NT2/D1 (cell line): Measurements from ENCODE around the gene RBL1.
A peak's percentile ranks its signal among the peaks of the same experiment; 100 is the strongest.

Experiments
- DNase-seq: peaks from one replicate; pipeline ENCODE4 v3.0.0-alpha.2; 2011; ENCODE audit warnings: low read depth, low spot score
- H3K27me3 ChIP-seq: 2 replicates; pipeline ENCODE4 v1.6.0; 2011; ENCODE audit warnings: mild to moderate bottlenecking; ENCODE audit not compliant: insufficient read length, insufficient read depth
- H3K36me3 ChIP-seq: 2 replicates; pipeline ENCODE4 v1.6.1; 2011; ENCODE audit warnings: mild to moderate bottlenecking, low read length, mixed read lengths; ENCODE audit not compliant: insufficient read depth, insufficient read length
- H3K4me1 ChIP-seq: 2 replicates; pipeline ENCODE4 v1.5.1; 2011; ENCODE audit not compliant: insufficient read depth, insufficient read length
- H3K4me3 ChIP-seq: 2 replicates; pipeline ENCODE4 v1.5.1; 2011; ENCODE audit warnings: low read depth; ENCODE audit not compliant: insufficient read length
- H3K9ac ChIP-seq: 2 replicates; pipeline ENCODE4 v1.6.0; 2011; ENCODE audit warnings: low read depth; ENCODE audit not compliant: insufficient read length
- H3K9me3 ChIP-seq: 2 replicates; pipeline ENCODE4 v1.5.1; 2011; ENCODE audit warnings: mild to moderate bottlenecking, low read length; ENCODE audit not compliant: insufficient read depth
- SUZ12 ChIP-seq: IDR thresholded peaks from 2 replicates; pipeline ENCODE4 v1.6.1; 2011; ENCODE audit not compliant: insufficient read length, insufficient read depth; ENCODE audit errors: extremely low read depth
- YY1 ChIP-seq: IDR thresholded peaks from 2 replicates; pipeline ENCODE4 v1.6.1; 2011; ENCODE audit not compliant: insufficient read length, insufficient read depth
- ZNF274 ChIP-seq: IDR thresholded peaks from 2 replicates; pipeline ENCODE4 v1.6.1; 2011; ENCODE audit warnings: mild to moderate bottlenecking, low read depth, low read length

Gene RBL1

GRCh38 chr20:36956674-36957073 is 139.1 kb downstream of the RBL1 start:
- Histone ChIP-seq H3K9ac (no peak overlapping the region), H3K36me3 (no peaks in the 10 kb centered on the region), H3K4me3 (no peak overlapping the region), H3K4me1 (no peaks in the 10 kb centered on the region), H3K27me3 (no peaks in the 10 kb centered on the region), H3K9me3 (no peaks in the 10 kb centered on the region)
- TF ChIP-seq SUZ12 (no peak), ZNF274 (no peak), YY1 (no peak)
- no peak for DNase-seq

GRCh38 chr20:36956016-36956415 is 139.8 kb downstream of the RBL1 start:
- DNase-seq = no peak
- Histone ChIP-seq H3K27me3 (no peaks in the 10 kb centered on the region), H3K9ac (no peak overlapping the region), H3K9me3 (no peaks in the 10 kb centered on the region), H3K4me3 (no peak overlapping the region), H3K36me3 (no peaks in the 10 kb centered on the region), H3K4me1 (no peaks in the 10 kb centered on the region)
- TF ChIP-seq ZNF274 (no peak), YY1 (no peak), SUZ12 (no peak)

- no peaks in the 10 kb centered on the region for H3K27me3 ChIP-seq
- no peaks in the 10 kb centered on the region for H3K36me3 ChIP-seq
- DNase-seq = no peak
- no peaks in the 10 kb centered on the region for H3K9me3 ChIP-seq
- no peaks in the 10 kb centered on the region for H3K4me1 ChIP-seq
- no peak for TF ChIP-seq ZNF274
- no peak for TF ChIP-seq YY1
- TF ChIP-seq SUZ12 = no peak
- H3K9ac ChIP-seq = peak overlapping the region; percentile 73
- peak overlapping the region; percentile 58 for H3K4me3 ChIP-seq
These were observed 143.6 kb downstream of the RBL1 start for GRCh38 chr20:36951979-36952738.

- no peaks in the 10 kb centered on the region for H3K36me3 ChIP-seq
- H3K4me1 ChIP-seq = no peaks in the 10 kb centered on the region
- peak; percentile 96 for DNase-seq
- peak within 1 kb of the TSS; percentile 88 for H3K9ac ChIP-seq
- H3K9me3 ChIP-seq = no peaks in the 10 kb centered on the region
- H3K27me3 ChIP-seq = no peaks in the 10 kb centered on the region
- TF ChIP-seq SUZ12 (no peak), ZNF274 (no peak), YY1 (no peak)
- peak within 1 kb of the TSS; percentile 58 for H3K4me3 ChIP-seq
These were observed 144.4 kb downstream of the RBL1 start, which contains the start of gene SAMHD1 for GRCh38 chr20:36951198-36951978. Gene SAMHD1 (minus strand): TSS chr20:36951708. CDS start chr20:36951643, 65 bp downstream.

- no peaks in the 10 kb centered on the region for H3K4me1 ChIP-seq
- TF ChIP-seq ZNF274 (no peak), YY1 (no peak), SUZ12 (no peak)
- no peak for DNase-seq
- H3K4me3 ChIP-seq = peak overlapping the region; percentile 58
- H3K36me3 ChIP-seq = peaks cover under 1% of the 10 kb centered on the region
- peak overlapping the region; percentile 88 for H3K9ac ChIP-seq
- H3K9me3 ChIP-seq = no peaks in the 10 kb centered on the region
- H3K27me3 ChIP-seq = no peaks in the 10 kb centered on the region
These were observed 145.2 kb downstream of the RBL1 start for GRCh38 chr20:36950414-36951197.
